Measurements from ENCODE around the gene DCUN1D2.

GRCh38 chr13:113527272-113527958, 36.9 kb upstream of the DCUN1D2 start:
- TF ChIP-seq CTCF (IDR thresholded peaks at IDR 0.05): no peak
- TF ChIP-seq POLR2AphosphoS5 (IDR thresholded peaks at IDR 0.05): no peak
